Liver (tissue), 9 donors: ENCODE data around the gene SEPHS1. TPM values are rescaled to one million over a fixed set of nuclear protein-coding genes. Genes with fewer than 3 reads are reported as not detected.

ENCODE experiments used
- DNase-seq: peaks from one replicate; pipeline ENCODE4 v3.0.0-alpha.2; 2017; ENCODE audit warnings: low spot score
- H3K27ac ChIP-seq, 2 donors: one replicate each; pipeline ENCODE4 v1.7.0; 2013; ENCODE audit warnings: inconsistent platforms in 2 of 2, low read length in 2 of 2, control low read depth in 1 of 2, low read depth in 1 of 2, mild to moderate bottlenecking in 1 of 2
- H3K27me3 ChIP-seq, 4 donors: one replicate each; pipeline versions ENCODE4 v1.6.1 to v1.7.0; 2013; ENCODE audit warnings: low read length in 3 of 4, inconsistent platforms in 1 of 4, mild to moderate bottlenecking in 1 of 4, moderate library complexity in 1 of 4; ENCODE audit not compliant: control insufficient read depth in 4 of 4, insufficient read depth in 4 of 4
- H3K36me3 ChIP-seq, 4 donors: one replicate each; pipeline versions ENCODE4 v1.6.1 to v1.7.0; 2013; ENCODE audit warnings: low read length in 3 of 4, mild to moderate bottlenecking in 3 of 4, low read depth in 1 of 4, moderate library complexity in 1 of 4; ENCODE audit not compliant: control insufficient read depth in 4 of 4, insufficient read depth in 3 of 4
- H3K4me1 ChIP-seq, 4 donors: one replicate each; pipeline versions ENCODE4 v1.6.1 to v1.7.0; 2013; ENCODE audit warnings: low read length in 3 of 4, mild to moderate bottlenecking in 3 of 4, moderate library complexity in 1 of 4; ENCODE audit not compliant: control insufficient read depth in 4 of 4, insufficient read depth in 4 of 4
- H3K4me3 ChIP-seq, 3 donors: one replicate each; pipeline versions ENCODE4 v1.6.1 to v1.7.0; 2013; ENCODE audit warnings: low read length in 3 of 3, control low read depth in 1 of 3, low read depth in 1 of 3, mild to moderate bottlenecking in 1 of 3
- H3K9ac ChIP-seq, 2 donors: one replicate each; pipeline ENCODE4 v1.7.0; 2013; ENCODE audit warnings: low read length in 2 of 2, mild to moderate bottlenecking in 2 of 2, moderate library complexity in 2 of 2, control low read depth in 1 of 2, low read depth in 1 of 2
- H3K9me3 ChIP-seq, 4 donors: one replicate each; pipeline versions ENCODE4 v1.6.1 to v1.7.0; 2013; ENCODE audit warnings: low read length in 3 of 4; ENCODE audit not compliant: control insufficient read depth in 4 of 4
- ATF3 ChIP-seq: IDR thresholded peaks from 2 replicates; pipeline ENCODE4 v1.6.1; 2016; ENCODE audit warnings: antibody characterized with exemption
- CTCF ChIP-seq: fragments of 150-350 bp; IDR thresholded peaks from 2 replicates; pipeline ENCODE4 v1.5.1; 2017; ENCODE audit warnings: improper control_type of control experiment, low read depth, low read length; ENCODE audit not compliant: missing input control
- EGR1 ChIP-seq, 2 donors: IDR thresholded peaks; 2 replicates each; pipeline ENCODE4 v1.6.1; 2016 to 2018; ENCODE audit warnings: antibody characterized with exemption in 2 of 2, low read depth in 2 of 2
- FOXA1 ChIP-seq: IDR thresholded peaks from 2 replicates; pipeline ENCODE4 v1.6.1; 2016; ENCODE audit warnings: antibody characterized with exemption
- FOXA2 ChIP-seq: IDR thresholded peaks from 2 replicates; pipeline ENCODE4 v1.6.1; 2016; ENCODE audit warnings: antibody characterized with exemption
- GABPA ChIP-seq, 2 donors: IDR thresholded peaks in 1 of 2; conservative IDR thresholded peaks in 1 of 2; 2 replicates each; pipeline ENCODE4 v1.6.1; 2016; ENCODE audit warnings: antibody characterized with exemption in 2 of 2, mild to moderate bottlenecking in 1 of 2, moderate library complexity in 1 of 2
- HNF4A ChIP-seq, 2 donors: conservative IDR thresholded peaks; 2 replicates each; pipeline ENCODE4 v1.6.1; 2016; ENCODE audit warnings: antibody characterized with exemption in 2 of 2, mild to moderate bottlenecking in 2 of 2
- HNF4G ChIP-seq: IDR thresholded peaks from 2 replicates; pipeline ENCODE4 v1.6.1; 2016; ENCODE audit warnings: antibody characterized with exemption
- JUND ChIP-seq, 2 donors: IDR thresholded peaks; 2 replicates each; pipeline ENCODE4 v1.6.1; 2016; ENCODE audit warnings: antibody characterized with exemption in 2 of 2
- RAD21 ChIP-seq, 2 donors: IDR thresholded peaks; 2 replicates each; pipeline ENCODE4 v1.6.1; 2016; ENCODE audit warnings: antibody characterized with exemption in 2 of 2, mild to moderate bottlenecking in 2 of 2
- TAF1 ChIP-seq: conservative IDR thresholded peaks from 2 replicates; pipeline ENCODE4 v1.6.1; 2016; ENCODE audit warnings: antibody characterized with exemption, mild to moderate bottlenecking
- WGBS: extraction: QIAGEN DNeasy Blood & Tissue Kit; methylation state at CpG from one replicate; pipeline ENCODE4 v1.1.7; 2013; 5-methylcytosine and 5-hydroxymethylcytosine counted together
- polyA plus RNA-seq, 2 donors: library from polyadenylated mRNA; stranded (reverse) in 1 of 2; unstranded in 1 of 2; fragments of 200-250 nt in 1 of 2; fragments of >200 nt in 1 of 2; fragmentation: Nextera tagmentation in 1 of 2; extraction: Ambion mirVana in 1 of 2; gene quantifications; one replicate each; pipeline versions ENCODE4 v1.2.1 to v1.2.3, GENCODE V29; 2013 to 2015
- total RNA-seq, 2 donors: library from RNA; depleted of rRNA; stranded (reverse); fragments of >200 nt; gene quantifications; one replicate each; pipeline ENCODE4 v1.2.3, GENCODE V29; 2014
- TF ChIP-seq, protein P1 (sequence below): IDR thresholded peaks from 2 replicates; pipeline ENCODE4 v1.6.1; 2016; ENCODE audit warnings: antibody characterized with exemption
- TF ChIP-seq, protein P2 (sequence below): IDR thresholded peaks from 2 replicates; pipeline ENCODE4 v1.6.1; 2016; ENCODE audit warnings: antibody characterized with exemption
- donor health status: healthy.
- donor health status: healthy.
- donor health status: healthy.
- donor health status: healthy.
- donor health status: healthy.

Gene SEPHS1
- total and polyA plus RNA-seq, 4 donors, result 10.4 to 39.3 (median 28.3) TPM

DNA sequence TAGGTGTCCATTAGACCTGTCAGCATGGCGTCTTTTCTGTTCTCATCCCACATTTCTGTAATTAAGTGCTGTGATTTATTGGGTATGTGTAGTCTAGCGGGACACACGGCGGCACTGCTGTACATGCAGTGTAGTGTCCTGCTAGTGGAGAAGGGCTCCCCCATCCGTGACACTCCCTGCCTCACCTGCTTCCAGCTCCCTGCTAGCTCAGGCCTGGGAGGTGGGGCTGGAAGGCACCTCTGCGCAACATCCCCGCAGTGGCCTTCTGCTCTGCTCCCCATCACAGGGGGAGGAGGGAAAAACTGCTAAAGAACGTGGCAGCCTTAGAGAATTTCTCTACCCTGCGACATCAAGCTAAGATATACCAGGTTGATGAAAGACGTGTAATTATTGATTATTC lies 19.5 kb downstream of the SEPHS1 start:
- H3K27ac ChIP-seq, result no peak overlapping the region
- no peak overlapping the region for H3K4me3 ChIP-seq
- no peaks in the 10 kb centered on the region for H3K9me3 ChIP-seq
- no peak overlapping the region for H3K9ac ChIP-seq
- DNase-seq, result no peak
- H3K27me3 ChIP-seq, result no peaks in the 10 kb centered on the region
- no peaks in the 10 kb centered on the region for H3K4me1 ChIP-seq
- TF ChIP-seq, protein P1, sequence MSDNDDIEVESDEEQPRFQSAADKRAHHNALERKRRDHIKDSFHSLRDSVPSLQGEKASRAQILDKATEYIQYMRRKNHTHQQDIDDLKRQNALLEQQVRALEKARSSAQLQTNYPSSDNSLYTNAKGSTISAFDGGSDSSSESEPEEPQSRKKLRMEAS, result no peak
- TF ChIP-seq FOXA1 (no peak), CTCF (no peak), EGR1 (IDR thresholded peaks at IDR 0.05; ENCODE audit: low read depth in 2 of 2) (no peak), GABPA (IDR thresholded peaks at IDR 0.05 in 1 of 2, conservative IDR thresholded peaks at IDR 0.05 in 1 of 2) (no peak)
- 88% methylated on average over 10 of the region's 10 CpGs for WGBS
- H3K36me3 ChIP-seq, result peaks cover 15 to 69% (median 46%) of the 10 kb centered on the region in 4 donors

DNA sequence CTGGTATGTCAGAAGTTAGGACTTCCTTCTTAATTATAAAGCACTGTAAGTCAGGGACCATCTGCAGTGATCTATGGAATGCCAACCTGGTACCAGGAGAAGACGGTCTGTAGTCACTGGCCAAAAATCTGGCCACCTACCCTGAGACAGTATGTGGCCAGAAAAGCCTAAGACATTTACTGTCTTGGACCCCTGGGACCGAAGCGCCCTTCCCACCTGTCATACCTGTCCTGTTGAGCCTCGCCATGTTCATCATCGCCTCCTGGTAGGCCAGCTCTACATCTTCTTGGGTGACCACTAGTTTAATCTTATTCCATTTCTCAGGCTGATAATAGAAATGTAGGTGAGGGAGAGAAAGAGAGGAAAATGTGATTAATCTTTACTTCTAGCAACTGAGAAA lies 20.0 kb downstream of the SEPHS1 start:
- TF ChIP-seq HNF4G (no peak), FOXA2 (no peak), JUND (IDR thresholded peaks at IDR 0.05) (no peak), CTCF (no peak), EGR1 (IDR thresholded peaks at IDR 0.05; ENCODE audit: low read depth in 2 of 2) (no peak), HNF4A (conservative IDR thresholded peaks at IDR 0.05) (no peak)
- TF ChIP-seq, protein P2, sequence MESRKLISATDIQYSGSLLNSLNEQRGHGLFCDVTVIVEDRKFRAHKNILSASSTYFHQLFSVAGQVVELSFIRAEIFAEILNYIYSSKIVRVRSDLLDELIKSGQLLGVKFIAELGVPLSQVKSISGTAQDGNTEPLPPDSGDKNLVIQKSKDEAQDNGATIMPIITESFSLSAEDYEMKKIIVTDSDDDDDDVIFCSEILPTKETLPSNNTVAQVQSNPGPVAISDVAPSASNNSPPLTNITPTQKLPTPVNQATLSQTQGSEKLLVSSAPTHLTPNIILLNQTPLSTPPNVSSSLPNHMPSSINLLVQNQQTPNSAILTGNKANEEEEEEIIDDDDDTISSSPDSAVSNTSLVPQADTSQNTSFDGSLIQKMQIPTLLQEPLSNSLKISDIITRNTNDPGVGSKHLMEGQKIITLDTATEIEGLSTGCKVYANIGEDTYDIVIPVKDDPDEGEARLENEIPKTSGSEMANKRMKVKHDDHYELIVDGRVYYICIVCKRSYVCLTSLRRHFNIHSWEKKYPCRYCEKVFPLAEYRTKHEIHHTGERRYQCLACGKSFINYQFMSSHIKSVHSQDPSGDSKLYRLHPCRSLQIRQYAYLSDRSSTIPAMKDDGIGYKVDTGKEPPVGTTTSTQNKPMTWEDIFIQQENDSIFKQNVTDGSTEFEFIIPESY, result no peak
- TF ChIP-seq, protein P1, result no peak
- no peak for DNase-seq
- H3K4me3 ChIP-seq, result no peak overlapping the region
- no peak overlapping the region for H3K9ac ChIP-seq
- no peaks in the 10 kb centered on the region for H3K9me3 ChIP-seq
- 97% methylated on average over 5 of the region's 5 CpGs for WGBS
- no peak overlapping the region for H3K27ac ChIP-seq
- no peaks in the 10 kb centered on the region for H3K4me1 ChIP-seq
- H3K36me3 ChIP-seq, result peaks cover 15 to 69% (median 45%) of the 10 kb centered on the region in 4 donors
- no peaks in the 10 kb centered on the region for H3K27me3 ChIP-seq

- no peaks in the 10 kb centered on the region for H3K27me3 ChIP-seq
- TF ChIP-seq TAF1 (no peak), RAD21 (IDR thresholded peaks at IDR 0.05) (no peak), ATF3 (no peak)
- no peak overlapping the region for H3K27ac ChIP-seq
- H3K4me1 ChIP-seq, result no peaks in the 10 kb centered on the region
- no peak for DNase-seq
- H3K9me3 ChIP-seq, result no peaks in the 10 kb centered on the region
- H3K4me3 ChIP-seq, result no peak overlapping the region
- no peak overlapping the region for H3K9ac ChIP-seq
- WGBS, result 47% methylated on average over 3 of the region's 3 CpGs
- H3K36me3 ChIP-seq, result peaks cover 19 to 71% (median 46%) of the 10 kb centered on the region in 4 donors
Measured at GRCh38 chr10:13327534-13327933, 20.6 kb downstream of the SEPHS1 start.
